CD4-positive, alpha-beta T cell treated with Interferon gamma for 1 hour (primary cell): ENCODE data around the gene PLA2G15.

Experiments used
- DNase-seq: peaks from one replicate; pipeline ENCODE4 v3.0.0-alpha.2; 2020

The PLA2G15 gene

GRCh38 chr16:68233085-68233834 is 11.9 kb upstream of the PLA2G15 start:
- DNase-seq, result no peak

GRCh38 chr16:68233835-68234187 is 11.4 kb upstream of the PLA2G15 start:
- no peak for DNase-seq

GRCh38 chr16:68234188-68235107 is 10.7 kb upstream of the PLA2G15 start:
- DNase-seq, result no peak

- DNase-seq, result no peak
These were observed 9.9 kb upstream of the PLA2G15 start for GRCh38 chr16:68235108-68235886.

GRCh38 chr16:68235887-68236136 is 9.4 kb upstream of the PLA2G15 start, which contains the start of gene ESRP2:
Gene ESRP2, minus strand, starts transcription at chr16:68236127. Its CDS starts 82 bp downstream, at chr16:68236045.
- no peak for DNase-seq

- peak; percentile 43 for DNase-seq
These were observed 8.9 kb upstream of the PLA2G15 start for GRCh38 chr16:68236137-68236825.

GRCh38 chr16:68236826-68237242 is 8.3 kb upstream of the PLA2G15 start:
- DNase-seq, result no peak

GRCh38 chr16:68237243-68238028 is 7.7 kb upstream of the PLA2G15 start:
- DNase-seq, result peak; percentile 87

- no peak for DNase-seq
These were observed 7.2 kb upstream of the PLA2G15 start for GRCh38 chr16:68238029-68238345.

- no peak for DNase-seq
These were observed 3.1 kb upstream of the PLA2G15 start for GRCh38 chr16:68242085-68242484.

GRCh38 chr16:68242926-68243858 is 2.0 kb upstream of the PLA2G15 start:
- no peak for DNase-seq

GRCh38 chr16:68244481-68244902 is 681 bp upstream of the PLA2G15 start:
- no peak for DNase-seq

GRCh38 chr16:68246121-68246520 is 948 bp downstream of the PLA2G15 start:
- no peak for DNase-seq

- no peak for DNase-seq
These were observed 1.5 kb downstream of the PLA2G15 start for GRCh38 chr16:68246666-68247065.

- DNase-seq, result peak; percentile 30
These were observed 2.2 kb downstream of the PLA2G15 start for GRCh38 chr16:68247400-68247799.

GRCh38 chr16:68247932-68248331 is 2.8 kb downstream of the PLA2G15 start:
- DNase-seq, result no peak

- DNase-seq, result no peak
These were observed 4.2 kb downstream of the PLA2G15 start for GRCh38 chr16:68249371-68249770.

- DNase-seq, result no peak
These were observed 5.8 kb downstream of the PLA2G15 start for GRCh38 chr16:68250951-68251350.

GRCh38 chr16:68251832-68252231 is 6.7 kb downstream of the PLA2G15 start:
- no peak for DNase-seq

GRCh38 chr16:68252383-68252782 is 7.2 kb downstream of the PLA2G15 start:
- DNase-seq, result no peak

GRCh38 chr16:68253721-68254120 is 8.5 kb downstream of the PLA2G15 start:
- DNase-seq, result no peak
